Right lobe of liver (tissue), 6 donors: ENCODE results near the gene NUB1. TPM values are rescaled to one million over a fixed set of nuclear protein-coding genes. Genes with fewer than 3 reads are reported as not detected.

Experiments used
- ATAC-seq, 4 donors: fragments of 200-7000 bp; cut with Tn5 transposase; one replicate each; pipeline ENCODE4 v1.9.1; 2020; ENCODE audit warnings: mild to moderate bottlenecking in 4 of 4, moderate library complexity in 4 of 4
- DNase-seq, 3 donors: peaks; one replicate each; pipeline ENCODE4 v3.0.0-alpha.2; 2020
- H3K27ac ChIP-seq, 3 donors: fragments of 200-600 bp; one replicate each; pipeline ENCODE4 v1.8.0; 2022
- H3K27me3 ChIP-seq, 2 donors: fragments of 200-600 bp; one replicate each; pipeline ENCODE4 v1.8.0; 2022
- H3K36me3 ChIP-seq, 4 donors: fragments of 200-600 bp; sonication (generic) in 1 of 4; one replicate each; pipeline versions ENCODE4 v1.5.1 to v1.8.0; 2017 to 2022; ENCODE audit warnings: control low read depth in 1 of 4
- H3K4me1 ChIP-seq, 4 donors: fragments of 200-600 bp; sonication (generic) in 1 of 4; one replicate each; pipeline versions ENCODE4 v1.5.1 to v1.8.0; 2017 to 2022; ENCODE audit warnings: control low read depth in 1 of 4
- H3K4me3 ChIP-seq, 3 donors: fragments of 200-600 bp; one replicate each; pipeline ENCODE4 v1.8.0; 2022
- H3K9me3 ChIP-seq, 4 donors: fragments of 200-600 bp; sonication (generic) in 1 of 4; one replicate each; pipeline versions ENCODE4 v1.5.1 to v1.8.0; 2017 to 2022; ENCODE audit warnings: control low read depth in 1 of 4
- CTCF ChIP-seq, 4 donors: fragments of 200-600 bp in 3 of 4; fragments of 450-650 bp in 1 of 4; IDR thresholded peaks; one replicate each; pipeline versions ENCODE4 v1.5.1 to v1.8.0; 2016 to 2022; ENCODE audit warnings: antibody characterized with exemption in 4 of 4, mild to moderate bottlenecking in 2 of 4
- POLR2A ChIP-seq: fragments of 450-650 bp; IDR thresholded peaks from one replicate; pipeline ENCODE4 v1.6.1; 2017; ENCODE audit warnings: antibody characterized with exemption, mild to moderate bottlenecking
- WGBS: methylation state at CpG from one replicate; pipeline ENCODE4 v1.1.6; 2018; ENCODE audit warnings: low coverage, low lambda C conversion rate; ENCODE audit not compliant: insufficient coverage; ENCODE audit errors: missing lambda C conversion rate; 5-methylcytosine and 5-hydroxymethylcytosine counted together
- intact Hi-C, 2 donors: fragments of 100-400 bp; cut with DNase I; formaldehyde crosslinking; loops; one replicate each; pipeline versions ENCODE4 v1.11.2 to v1.14.1; 2022
- total RNA-seq, 6 experiments: library from RNA; depleted of rRNA in 2 of 6; stranded (reverse); fragments of >200 nt in 2 of 6; fragmentation: NEBNext Ultra II Directional in 3 of 6; extraction: Animal tissue kit (Norgen Biotek cat#: 25700) in 3 of 6; gene quantifications; one replicate each; pipeline versions ENCODE4 v1.1.0 to v1.2.4, GENCODE V29; 2016 to 2023
- donor health status: DM: no; HTN: yes; CAD: no.
- donor health status: DM: no; HTN: no; CAD: no.
- donor health status: DM: no; HTN: no; CAD: no.
- donor health status: DM: no; HTN: yes; CAD: no.
- donor health status: DM: no; HTN: yes; CAD: no.

Gene NUB1
- total RNA-seq, 6 experiments from 2014 or later = 21.1 to 31.3 (median 26.2) TPM

GRCh38 chr7:151424799-151425198 lies 83.2 kb downstream of the NUB1 start:
- no peaks in the 10 kb centered on the region for H3K36me3 ChIP-seq
- H3K27me3 ChIP-seq = no peaks in the 10 kb centered on the region
- no peak for TF ChIP-seq POLR2A
- no peak for TF ChIP-seq CTCF (IDR thresholded peaks at IDR 0.05)
- no peak for ATAC-seq
- intact Hi-C loops = loop anchor here in 1 of 2 donors (10.0 kb wide), 1 partner anchor 120 kb away; no protein-coding TSS in a partner anchor
- 76% methylated on average over 5 of the region's 5 CpGs for WGBS
- no peak overlapping the region for H3K4me3 ChIP-seq
- H3K9me3 ChIP-seq = no peaks in the 10 kb centered on the region
- H3K27ac ChIP-seq = no peak overlapping the region
- no peaks in the 10 kb centered on the region for H3K4me1 ChIP-seq
- DNase-seq = no peak

- TF ChIP-seq POLR2A (no peak), CTCF (IDR thresholded peaks at IDR 0.05) (no peak)
- DNase-seq = no peak
- ATAC-seq = peak in 3 of 4 donors; percentile 62 to 76 (median 68)
- Histone ChIP-seq H3K36me3 (no peaks in the 10 kb centered on the region), H3K4me3 (no peak overlapping the region), H3K9me3 (no peaks in the 10 kb centered on the region), H3K4me1 (no peaks in the 10 kb centered on the region), H3K27me3 (no peaks in the 10 kb centered on the region), H3K27ac (no peak overlapping the region)
- 32% methylated on average over 6 of the region's 7 CpGs for WGBS
- intact Hi-C loops = loop anchor here in 1 of 2 donors (10.0 kb wide), 1 partner anchor 121 kb away; no protein-coding TSS in a partner anchor
Measured at GRCh38 chr7:151425670-151426440, 84.2 kb downstream of the NUB1 start.

- WGBS = 47% methylated on average over 11 of the region's 14 CpGs
- ATAC-seq = peak in 2 of 4 donors; percentile 5 to 11
- DNase-seq = peak in 1 of 3 donors; percentile 45
Measured at GRCh38 chr7:151426441-151426903, 84.9 kb downstream of the NUB1 start.

More at GRCh38 chr7:151426441-151426903, 84.9 kb downstream of the NUB1 start:
- Histone ChIP-seq H3K36me3 (no peaks in the 10 kb centered on the region), H3K27me3 (no peaks in the 10 kb centered on the region), H3K4me3 (no peak overlapping the region), H3K9me3 (no peaks in the 10 kb centered on the region), H3K4me1 (no peaks in the 10 kb centered on the region), H3K27ac (no peak overlapping the region)
- intact Hi-C loops = loop anchor here in 1 of 2 donors (10.0 kb wide), 1 partner anchor 122 kb away; no protein-coding TSS in a partner anchor
- TF ChIP-seq CTCF (IDR thresholded peaks at IDR 0.05) = no peak
- TF ChIP-seq POLR2A = no peak
